ENCODE measurements around the gene DISC1. TPM values are rescaled to one million over a fixed set of nuclear protein-coding genes. Genes with fewer than 3 reads are reported as not detected.

DISC1 gene
- total RNA-seq, 2 donors from 2014 or later, result 2.3 to 7.0 TPM

DNA sequence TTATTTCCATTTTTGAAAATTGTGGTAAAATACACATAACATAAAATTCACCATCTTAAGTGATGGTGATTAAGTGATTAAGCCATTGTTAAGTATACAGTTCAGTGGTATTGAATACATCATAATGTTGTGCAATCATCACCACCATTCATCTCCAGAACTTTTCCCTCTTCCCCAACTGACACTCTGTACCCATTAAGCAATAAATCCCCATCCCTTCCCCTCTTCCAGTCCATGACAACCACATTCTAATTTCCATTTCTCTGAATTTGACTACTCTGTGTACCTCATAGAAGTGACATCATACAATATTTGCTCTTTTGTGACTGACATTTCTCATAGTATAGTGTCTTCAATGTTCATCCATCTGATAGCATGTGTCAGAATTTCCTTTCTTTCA lies 124.8 kb downstream of the DISC1 start:
- TF ChIP-seq, protein P1, sequence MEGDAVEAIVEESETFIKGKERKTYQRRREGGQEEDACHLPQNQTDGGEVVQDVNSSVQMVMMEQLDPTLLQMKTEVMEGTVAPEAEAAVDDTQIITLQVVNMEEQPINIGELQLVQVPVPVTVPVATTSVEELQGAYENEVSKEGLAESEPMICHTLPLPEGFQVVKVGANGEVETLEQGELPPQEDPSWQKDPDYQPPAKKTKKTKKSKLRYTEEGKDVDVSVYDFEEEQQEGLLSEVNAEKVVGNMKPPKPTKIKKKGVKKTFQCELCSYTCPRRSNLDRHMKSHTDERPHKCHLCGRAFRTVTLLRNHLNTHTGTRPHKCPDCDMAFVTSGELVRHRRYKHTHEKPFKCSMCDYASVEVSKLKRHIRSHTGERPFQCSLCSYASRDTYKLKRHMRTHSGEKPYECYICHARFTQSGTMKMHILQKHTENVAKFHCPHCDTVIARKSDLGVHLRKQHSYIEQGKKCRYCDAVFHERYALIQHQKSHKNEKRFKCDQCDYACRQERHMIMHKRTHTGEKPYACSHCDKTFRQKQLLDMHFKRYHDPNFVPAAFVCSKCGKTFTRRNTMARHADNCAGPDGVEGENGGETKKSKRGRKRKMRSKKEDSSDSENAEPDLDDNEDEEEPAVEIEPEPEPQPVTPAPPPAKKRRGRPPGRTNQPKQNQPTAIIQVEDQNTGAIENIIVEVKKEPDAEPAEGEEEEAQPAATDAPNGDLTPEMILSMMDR (IDR thresholded peaks at IDR 0.05), result no peak
- Histone ChIP-seq H3K4me1 (no peaks in the 10 kb centered on the region), H3K27ac (no peak overlapping the region), H3K36me3 (replicated peaks in 1 of 2; ENCODE audit: insufficient read depth in 1 of 2, low read depth in 2 of 2) (no peaks in the 10 kb centered on the region), H3K9me3 (peaks cover 0 to 11% (median 0%) of the 10 kb centered on the region in 3 donors), H3K4me3 (no peak overlapping the region), H3K27me3 (no peaks in the 10 kb centered on the region)
- DNase-seq, result no peak
- intact Hi-C loops (cut with DNase I), result no loop called here
- no peak for ATAC-seq

DNA sequence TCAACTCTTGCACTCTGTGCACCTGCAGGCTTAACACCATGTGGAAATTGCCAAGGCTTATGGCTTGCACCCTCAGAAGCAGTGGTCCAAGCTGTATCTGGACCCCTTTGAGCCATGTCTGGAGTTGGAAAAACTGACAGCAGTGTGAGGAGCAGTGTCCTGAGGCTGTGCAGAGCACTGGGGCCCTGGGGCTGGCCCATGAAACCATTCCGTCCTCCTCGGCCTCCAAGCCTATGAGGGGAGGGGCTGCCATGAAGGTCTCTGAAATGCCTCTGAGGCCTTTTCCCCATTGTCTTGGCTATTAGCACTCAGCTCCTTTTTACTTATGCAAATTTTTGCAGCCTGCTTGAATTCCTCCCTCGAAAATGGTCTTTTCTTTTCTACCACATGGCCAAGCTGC lies 126.7 kb downstream of the DISC1 start:
- H3K4me1 ChIP-seq, result no peaks in the 10 kb centered on the region
- no peak for TF ChIP-seq POLR2A (IDR thresholded peaks at IDR 0.05)
- TF ChIP-seq, protein P1 (IDR thresholded peaks at IDR 0.05), result no peak
- no peak overlapping the region for H3K27ac ChIP-seq
- ATAC-seq (no peak), DNase-seq (no peak)
- 85 to 89% methylated on average over 3 of the region's 3 CpGs for WGBS, 2 donors
- no peaks in the 10 kb centered on the region for H3K27me3 ChIP-seq
- intact Hi-C loops (cut with DNase I), result no loop called here
- H3K9me3 ChIP-seq, result peaks cover 0 to 11% (median 0%) of the 10 kb centered on the region in 3 donors
- no peaks in the 10 kb centered on the region for H3K36me3 ChIP-seq (replicated peaks in 1 of 2; ENCODE audit: insufficient read depth in 1 of 2, low read depth in 2 of 2)
- H3K4me3 ChIP-seq, result no peak overlapping the region

DNA sequence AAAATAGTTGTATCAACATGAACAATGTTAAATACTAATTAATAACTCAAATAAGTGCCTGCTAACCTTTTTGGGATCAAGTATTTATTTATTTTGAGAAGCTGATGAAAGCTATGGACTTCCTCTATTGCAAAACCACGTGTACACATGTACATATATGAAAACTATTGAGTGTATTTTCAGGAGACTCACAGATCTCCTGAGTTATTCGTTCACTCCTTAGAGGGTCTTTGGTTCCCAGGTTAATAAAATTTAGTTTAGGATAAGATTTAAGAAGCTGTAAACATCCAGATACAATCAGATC lies 130.5 kb downstream of the DISC1 start:
- no peaks in the 10 kb centered on the region for H3K27me3 ChIP-seq
- no peak overlapping the region for H3K27ac ChIP-seq
- no peak overlapping the region for H3K4me3 ChIP-seq
- no peak for DNase-seq
- peaks cover 0 to 11% (median 0%) of the 10 kb centered on the region in 3 donors for H3K9me3 ChIP-seq
- intact Hi-C loops (cut with DNase I), result no loop called here
- ATAC-seq, result no peak
- no peaks in the 10 kb centered on the region for H3K36me3 ChIP-seq (replicated peaks in 1 of 2; ENCODE audit: insufficient read depth in 1 of 2, low read depth in 2 of 2)
- TF ChIP-seq, protein P1 (IDR thresholded peaks at IDR 0.05), result no peak
- TF ChIP-seq POLR2A (IDR thresholded peaks at IDR 0.05), result no peak
- 14 to 20% methylated on average over 2 of the region's 2 CpGs for WGBS, 2 donors
- no peaks in the 10 kb centered on the region for H3K4me1 ChIP-seq

DNA sequence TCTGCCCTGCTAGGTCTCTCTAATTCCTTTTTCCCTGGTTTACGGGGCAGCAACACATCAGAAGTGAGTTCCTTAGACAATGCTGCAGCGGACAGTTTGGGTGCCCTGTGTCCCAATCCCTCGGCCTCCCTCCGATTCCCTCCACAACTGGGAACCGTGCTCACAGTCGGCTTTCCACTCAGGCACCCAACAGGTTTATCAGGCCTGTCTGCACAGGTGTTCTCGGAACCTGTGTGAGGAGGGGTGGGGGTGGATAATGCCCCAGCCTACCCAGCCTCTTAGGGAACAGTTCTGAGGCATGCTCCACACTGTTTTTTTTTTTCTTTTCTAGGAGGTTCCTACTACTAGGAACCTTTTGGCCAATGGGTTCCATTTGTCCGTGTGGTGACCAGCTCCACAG lies 131.2 kb downstream of the DISC1 start:
- no peak overlapping the region for H3K27ac ChIP-seq
- TF ChIP-seq, protein P1 (IDR thresholded peaks at IDR 0.05), result no peak
- no peak overlapping the region for H3K4me3 ChIP-seq
- 73 to 74% methylated on average over 8 of the region's 8 CpGs for WGBS, 2 donors
- ATAC-seq (no peak), DNase-seq (peak in 1 of 4 donors; percentile 22)
- H3K4me1 ChIP-seq, result no peaks in the 10 kb centered on the region
- intact Hi-C loops (cut with DNase I), result no loop called here
- H3K9me3 ChIP-seq, result peaks cover 0 to 10% (median 0%) of the 10 kb centered on the region in 3 donors
- H3K36me3 ChIP-seq (replicated peaks in 1 of 2; ENCODE audit: insufficient read depth in 1 of 2, low read depth in 2 of 2), result no peaks in the 10 kb centered on the region
- no peaks in the 10 kb centered on the region for H3K27me3 ChIP-seq

DNA sequence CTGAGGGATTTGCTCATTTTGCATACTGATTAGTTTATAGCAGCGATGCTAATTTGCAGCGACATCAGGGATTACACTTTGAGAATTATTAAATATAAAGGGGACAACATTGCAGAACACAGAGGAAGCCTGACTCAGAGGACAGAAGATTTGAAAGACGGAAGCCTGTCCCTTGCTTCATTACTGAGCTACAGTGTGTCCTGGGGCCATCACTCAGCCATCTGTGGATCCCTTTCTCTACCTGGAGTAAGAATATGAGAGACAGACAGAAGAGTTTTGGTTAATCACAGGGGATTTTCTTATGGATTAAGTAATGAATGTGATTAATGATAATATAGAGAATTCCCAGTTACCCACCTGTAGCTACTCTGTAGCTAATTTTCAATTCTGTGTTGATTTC lies 134.7 kb downstream of the DISC1 start:
- Histone ChIP-seq H3K4me3 (no peak overlapping the region), H3K4me1 (no peaks in the 10 kb centered on the region), H3K36me3 (replicated peaks in 1 of 2; ENCODE audit: insufficient read depth in 1 of 2, low read depth in 2 of 2) (no peaks in the 10 kb centered on the region), H3K27me3 (no peaks in the 10 kb centered on the region), H3K27ac (no peak overlapping the region), H3K9me3 (no peaks in the 10 kb centered on the region)
- DNase-seq, result no peak
- ATAC-seq, result no peak
- 90% methylated on average over 3 of the region's 3 CpGs for WGBS, 2 donors
- no peak for TF ChIP-seq POLR2A (IDR thresholded peaks at IDR 0.05)
- TF ChIP-seq, protein P1 (IDR thresholded peaks at IDR 0.05), result no peak
- intact Hi-C loops (cut with DNase I), result no loop called here
